RWPE2 (cell line): ENCODE measurements around the gene TMTC1.

Source experiments
- ATAC-seq: fragments of 200-7000 bp; cut with Tn5 transposase; 3 replicates; pipeline ENCODE4 v1.9.1; 2021; ENCODE audit warnings: low read depth
- DNase-seq: peaks from one replicate; pipeline ENCODE4 v3.0.0-alpha.2; 2020; ENCODE audit warnings: low spot score
- H3K27ac ChIP-seq: fragments of 450-650 bp; 2 replicates; pipeline ENCODE4 v1.5.1; 2017; ENCODE audit warnings: mild to moderate bottlenecking; ENCODE audit not compliant: poor library complexity, severe bottlenecking
- H3K27me3 ChIP-seq: fragments of 250-450 bp; sonication (Bioruptor Pico); 2 replicates; pipeline ENCODE4 v1.5.1; 2021; ENCODE audit warnings: mild to moderate bottlenecking, moderate library complexity; ENCODE audit not compliant: insufficient read depth, poor library complexity, severe bottlenecking
- H3K36me3 ChIP-seq: fragments of 250-450 bp; sonication (Bioruptor Pico); 2 replicates; pipeline ENCODE4 v1.5.1; 2020; ENCODE audit warnings: low read depth, mild to moderate bottlenecking, moderate library complexity
- H3K4me1 ChIP-seq: fragments of 250-450 bp; sonication (Bioruptor Pico); 2 replicates; pipeline ENCODE4 v1.5.1; 2021; ENCODE audit warnings: mild to moderate bottlenecking, moderate library complexity; ENCODE audit not compliant: insufficient read depth, poor library complexity, severe bottlenecking
- H3K4me3 ChIP-seq: fragments of 250-450 bp; sonication (Bioruptor Pico); 2 replicates; pipeline ENCODE4 v1.5.1; 2021; ENCODE audit warnings: mild to moderate bottlenecking, moderate library complexity; ENCODE audit not compliant: severe bottlenecking
- H3K9me3 ChIP-seq: fragments of 250-450 bp; sonication (Bioruptor Pico); 2 replicates; pipeline ENCODE4 v1.5.1; 2021; ENCODE audit warnings: mild to moderate bottlenecking, moderate library complexity; ENCODE audit not compliant: severe bottlenecking
- CTCF ChIP-seq: fragments of 450-650 bp; IDR thresholded peaks from one replicate; pipeline ENCODE4 v1.5.1; 2017; ENCODE audit warnings: mild to moderate bottlenecking, moderate library complexity; ENCODE audit not compliant: poor library complexity, severe bottlenecking

The TMTC1 gene

GRCh38 chr12:29460082-29460481 lies 323.7 kb downstream of the TMTC1 start:
- ATAC-seq (no peak), DNase-seq (no peak)
- no peak overlapping the region for H3K27ac ChIP-seq
- no peaks in the 10 kb centered on the region for H3K27me3 ChIP-seq
- no peaks in the 10 kb centered on the region for H3K9me3 ChIP-seq
- H3K4me1 ChIP-seq: no peaks in the 10 kb centered on the region
- H3K36me3 ChIP-seq: no peaks in the 10 kb centered on the region
- no peak overlapping the region for H3K4me3 ChIP-seq
- TF ChIP-seq CTCF: no peak

GRCh38 chr12:29455087-29455486 lies 328.7 kb downstream of the TMTC1 start:
- no peak overlapping the region for H3K27ac ChIP-seq
- H3K36me3 ChIP-seq: no peaks in the 10 kb centered on the region
- no peaks in the 10 kb centered on the region for H3K27me3 ChIP-seq
- ATAC-seq: no peak
- no peak for DNase-seq
- TF ChIP-seq CTCF: no peak
- H3K9me3 ChIP-seq: no peaks in the 10 kb centered on the region
- no peaks in the 10 kb centered on the region for H3K4me1 ChIP-seq
- H3K4me3 ChIP-seq: no peak overlapping the region

GRCh38 chr12:29451888-29452287 lies 331.9 kb downstream of the TMTC1 start:
- no peak for ATAC-seq
- no peaks in the 10 kb centered on the region for H3K27me3 ChIP-seq
- no peak overlapping the region for H3K27ac ChIP-seq
- H3K36me3 ChIP-seq: no peaks in the 10 kb centered on the region
- DNase-seq: no peak
- no peaks in the 10 kb centered on the region for H3K4me1 ChIP-seq
- no peak for TF ChIP-seq CTCF
- no peaks in the 10 kb centered on the region for H3K9me3 ChIP-seq
- H3K4me3 ChIP-seq: no peak overlapping the region
